Measurements from ENCODE around the gene SPTBN1. TPM values are rescaled to one million over a fixed set of nuclear protein-coding genes. Genes with fewer than 3 reads are reported as not detected.

SPTBN1 gene
- total and polyA plus RNA-seq, 2 of the 4 experiments (the other 2 are of a cell fraction), result 49.1 to 241 TPM

- CTCF ChIA-PET, result no interaction called here
- Histone ChIP-seq H2BK15ac (ENCODE audit: low read depth, low read length) (no peak overlapping the region), H3K14ac (replicated peaks; ENCODE audit: low read depth, low read length) (no peak overlapping the region), H3K9me1 (ENCODE audit: insufficient read depth, low read length) (peaks cover 14% of the 10 kb centered on the region), H3K36me3 (ENCODE audit: control insufficient read depth, insufficient read depth, low read length) (no peaks in the 10 kb centered on the region), H4K5ac (ENCODE audit: low read depth, low read length) (no peak overlapping the region), H2AK9ac (replicated peaks; ENCODE audit: low read depth, low read length, poor library complexity) (no peak overlapping the region), H4K8ac (ENCODE audit: low read depth in 2 of 2, low read length in 2 of 2) (no peak overlapping the region), H4K20me1 (ENCODE audit: insufficient read depth, low read length) (peaks cover 36% of the 10 kb centered on the region; the same call in 1 of the 2 replicates), H3K4ac (ENCODE audit: low read depth, low read length) (no peak overlapping the region), H3K18ac (ENCODE audit: low read depth, low read length) (no peak overlapping the region), H3K9me3 (ENCODE audit: control insufficient read depth, insufficient read depth, low read length) (no peaks in the 10 kb centered on the region), H3K4me3 (ENCODE audit: insufficient read depth, low read depth, low read length) (no peak overlapping the region), H3K79me1 (ENCODE audit: low read depth in 1 of 2, low read length in 2 of 2) (peaks cover 53 to 77% of the 10 kb centered on the region in 2 experiments), H2BK5ac (ENCODE audit: low read depth, low read length, poor library complexity, severe bottlenecking) (no peak overlapping the region), H2BK120ac (ENCODE audit: low read depth, low read length) (no peak overlapping the region), H3K56ac (ENCODE audit: extremely low read depth, insufficient read depth, low read length) (no peak overlapping the region), H3K23ac (ENCODE audit: low read depth, low read length) (no peak overlapping the region), H3K4me2 (ENCODE audit: low read depth, low read length) (no peak overlapping the region), H3K27me3 (ENCODE audit: control insufficient read depth, insufficient read depth, low read length) (no peaks in the 10 kb centered on the region), H4K91ac (ENCODE audit: insufficient read depth, low read depth, low read length) (no peak overlapping the region), H2AFZ (replicated peaks; ENCODE audit: low read length, poor library complexity) (no peak overlapping the region), H3K9ac (ENCODE audit: low read depth, low read length) (no peak overlapping the region), H2AK5ac (ENCODE audit: low read depth, low read length) (no peak overlapping the region), H2BK20ac (ENCODE audit: low read depth, low read length) (no peak overlapping the region), H3K4me1 (ENCODE audit: control insufficient read depth, insufficient read depth, low read length) (peaks cover 5% of the 10 kb centered on the region), H3K27ac (ENCODE audit: insufficient read depth, low read length) (no peak overlapping the region)
- 0% methylated on average over 1 of the region's 4 CpGs; no CpG with 5 or more reads in 1 of the 2 experiments for WGBS, 2 experiments (ENCODE audit: extremely low coverage in 2 of 2, insufficient read length in 1 of 2)
- TF ChIP-seq USF2 (IDR thresholded peaks at IDR 0.05; ENCODE audit: low read depth, low read length) (no peak), RFX5 (IDR thresholded peaks at IDR 0.05; ENCODE audit: low read depth, low read length) (no peak), POLR2A (IDR thresholded peaks at IDR 0.05; ENCODE audit: low read depth, low read length) (no peak), SMC3 (IDR thresholded peaks at IDR 0.05; ENCODE audit: low read depth, low read length) (no peak), MAFK (IDR thresholded peaks at IDR 0.05; ENCODE audit: low read depth, low read length) (no peak), MAZ (IDR thresholded peaks at IDR 0.05; ENCODE audit: borderline replicate concordance, low read depth, low read length) (no peak), CHD1 (IDR thresholded peaks at IDR 0.05; ENCODE audit: low read depth, low read length) (no peak), BHLHE40 (IDR thresholded peaks at IDR 0.05; ENCODE audit: low read depth, low read length) (no peak), CTCF (conservative IDR thresholded peaks at IDR 0.05; ENCODE audit: low read depth, low read length) (no peak), MXI1 (IDR thresholded peaks at IDR 0.05; ENCODE audit: borderline replicate concordance, low read depth, low read length) (no peak), ELK1 (IDR thresholded peaks at IDR 0.05; ENCODE audit: borderline replicate concordance, low read depth, low read length) (no peak), CEBPB (IDR thresholded peaks at IDR 0.05; ENCODE audit: low read depth, low read length) (no peak), NFE2L2 (IDR thresholded peaks at IDR 0.05; ENCODE audit: low read depth, low read length) (no peak), RCOR1 (IDR thresholded peaks at IDR 0.05; ENCODE audit: insufficient replicate concordance, low read length) (no peak), FOS (IDR thresholded peaks at IDR 0.05; ENCODE audit: low read depth, low read length) (no peak), RAD21 (IDR thresholded peaks at IDR 0.05; ENCODE audit: low read length) (no peak)
- dilution Hi-C loops (cut with HindIII; ENCODE audit: low sequenced_read_pairs, unreplicated experiment) (no loop called here), intact Hi-C loops (cut with micrococcal nuclease) (no loop called here), in situ Hi-C loops (cut with MboI; ENCODE audit: low sequenced_read_pairs) (no loop called here)
- no peak for DNase-seq
- no TSS peak for BruUV-seq (replicated peaks)
- POLR2A ChIA-PET (ENCODE audit: unreplicated experiment), result no interaction called here
- no peak for ATAC-seq (ENCODE audit: low read depth)
These were observed 85.9 kb downstream of the SPTBN1 start for GRCh38 chr2:54541995-54542394.

Measured in IMR-90 (cell line).